T-helper 2 cell treated with Interferon-gamma antibody and Interleukin-4, amounts not matched to agents 5 μg/mL and 100 μg/mL, for 36 hours (primary cell): ENCODE results near the gene FAM3C.

Source experiments
- DNase-seq: peaks from one replicate; pipeline ENCODE4 v3.0.0; 2021; ENCODE audit warnings: low spot score
- H3K27ac Mint-ChIP-seq: one replicate; pipeline ENCODE4 v1.8.0; 2021; ENCODE audit warnings: mild to moderate bottlenecking, mixed read lengths
- H3K27me3 Mint-ChIP-seq: one replicate; pipeline ENCODE4 v1.8.0; 2021; ENCODE audit warnings: low read depth, mixed read lengths
- H3K36me3 Mint-ChIP-seq: one replicate; pipeline ENCODE4 v1.8.0; 2021; ENCODE audit warnings: low read depth, mixed read lengths
- H3K4me1 Mint-ChIP-seq: one replicate; pipeline ENCODE4 v1.8.0; 2021; ENCODE audit warnings: low read depth, mixed read lengths
- H3K4me3 Mint-ChIP-seq: one replicate; pipeline ENCODE4 v1.8.0; 2022; ENCODE audit warnings: mild to moderate bottlenecking, moderate library complexity, mixed read lengths
- H3K9me3 Mint-ChIP-seq: one replicate; pipeline ENCODE4 v1.8.0; 2021; ENCODE audit warnings: mixed read lengths

The FAM3C gene

DNA sequence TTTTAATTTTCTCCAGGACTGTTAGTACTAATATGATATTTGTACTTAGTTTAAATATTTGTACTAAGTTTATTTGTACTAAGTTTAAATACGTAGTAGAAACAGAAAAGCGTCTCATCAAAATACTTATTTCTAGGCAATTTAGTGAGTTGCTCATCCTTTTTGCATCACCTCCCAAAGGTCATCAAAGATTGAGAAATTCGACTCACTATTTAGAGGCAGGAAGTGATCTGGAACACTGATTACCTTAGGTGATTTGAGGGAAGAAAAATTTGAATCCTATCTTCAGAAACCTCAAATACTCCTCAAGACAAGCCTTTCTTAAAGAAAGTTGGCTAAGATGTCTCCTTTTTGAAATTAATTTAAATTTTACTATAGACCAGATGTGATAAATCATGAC lies 52.8 kb downstream of the FAM3C start:
- Mint-ChIP-seq H3K4me1 (no peaks in the 10 kb centered on the region), H3K36me3 (peaks cover 12% of the 10 kb centered on the region), H3K4me3 (no peak overlapping the region), H3K27ac (no peak overlapping the region), H3K27me3 (peaks cover 1% of the 10 kb centered on the region), H3K9me3 (no peaks in the 10 kb centered on the region)
- DNase-seq: no peak

DNA sequence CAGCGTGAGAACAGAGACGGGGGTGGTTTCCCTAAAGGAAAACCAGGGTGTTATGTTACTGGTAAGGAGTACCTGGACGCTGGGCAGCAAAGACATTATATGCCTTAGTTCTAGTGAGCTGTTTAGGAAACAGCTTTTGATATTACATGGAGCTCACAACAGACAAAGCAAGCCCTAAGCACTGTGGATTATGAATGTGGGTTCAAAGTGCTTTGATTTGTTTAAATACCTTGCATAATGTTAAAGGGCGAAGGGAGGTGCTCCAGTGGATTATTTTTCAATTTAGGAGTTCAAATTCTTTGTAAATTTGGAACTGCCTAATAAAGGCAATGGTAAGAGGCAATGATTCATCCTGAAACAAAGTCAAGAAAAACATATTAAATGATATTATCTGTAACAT lies 53.5 kb downstream of the FAM3C start:
- Mint-ChIP-seq H3K4me3 (no peak overlapping the region), H3K27me3 (peaks cover 1% of the 10 kb centered on the region), H3K9me3 (no peaks in the 10 kb centered on the region), H3K36me3 (peaks cover 12% of the 10 kb centered on the region), H3K4me1 (no peaks in the 10 kb centered on the region), H3K27ac (no peak overlapping the region)
- DNase-seq: no peak

DNA sequence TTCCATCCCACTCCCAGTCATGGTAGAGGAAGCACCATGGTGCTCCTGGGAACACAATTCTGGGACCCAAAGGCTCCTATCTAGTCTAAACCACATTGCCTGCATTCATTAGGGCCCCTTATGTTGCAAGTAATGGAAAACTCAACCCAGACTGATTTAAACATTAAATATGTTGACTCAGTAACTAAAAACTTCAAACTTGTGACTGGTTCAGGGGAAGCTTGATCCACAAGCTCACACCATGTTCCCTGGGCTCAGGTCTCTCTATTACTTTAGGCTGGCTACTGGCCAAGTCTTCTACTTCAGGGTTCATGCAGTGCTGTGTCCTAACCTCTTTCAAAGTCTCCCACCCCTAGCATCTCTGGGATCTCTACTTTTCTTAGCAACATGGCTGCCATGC lies 54.2 kb downstream of the FAM3C start:
- no peak for DNase-seq
- Mint-ChIP-seq H3K27ac (no peak overlapping the region), H3K9me3 (no peaks in the 10 kb centered on the region), H3K36me3 (peaks cover 8% of the 10 kb centered on the region), H3K27me3 (peaks cover 1% of the 10 kb centered on the region), H3K4me3 (no peak overlapping the region), H3K4me1 (no peaks in the 10 kb centered on the region)

DNA sequence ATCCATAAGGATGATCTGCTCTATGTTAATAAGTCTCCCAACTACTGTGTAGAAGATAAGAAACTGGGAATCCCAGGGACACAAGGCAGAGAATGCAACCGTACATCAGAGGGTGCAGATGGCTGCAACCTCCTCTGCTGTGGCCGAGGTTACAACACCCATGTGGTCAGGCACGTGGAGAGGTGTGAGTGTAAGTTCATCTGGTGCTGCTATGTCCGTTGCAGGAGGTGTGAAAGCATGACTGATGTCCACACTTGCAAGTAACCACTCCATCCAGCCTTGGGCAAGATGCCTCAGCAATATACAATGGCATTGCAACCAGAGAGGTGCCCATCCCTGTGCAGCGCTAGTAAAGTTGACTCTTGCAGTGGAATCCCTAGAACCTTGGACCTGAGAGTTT lies 57.0 kb downstream of the FAM3C start:
- Mint-ChIP-seq H3K27ac (no peak overlapping the region), H3K9me3 (no peaks in the 10 kb centered on the region), H3K4me1 (no peaks in the 10 kb centered on the region), H3K4me3 (no peak overlapping the region), H3K27me3 (peaks cover 18% of the 10 kb centered on the region), H3K36me3 (peaks cover 8% of the 10 kb centered on the region)
- no peak for DNase-seq

DNA sequence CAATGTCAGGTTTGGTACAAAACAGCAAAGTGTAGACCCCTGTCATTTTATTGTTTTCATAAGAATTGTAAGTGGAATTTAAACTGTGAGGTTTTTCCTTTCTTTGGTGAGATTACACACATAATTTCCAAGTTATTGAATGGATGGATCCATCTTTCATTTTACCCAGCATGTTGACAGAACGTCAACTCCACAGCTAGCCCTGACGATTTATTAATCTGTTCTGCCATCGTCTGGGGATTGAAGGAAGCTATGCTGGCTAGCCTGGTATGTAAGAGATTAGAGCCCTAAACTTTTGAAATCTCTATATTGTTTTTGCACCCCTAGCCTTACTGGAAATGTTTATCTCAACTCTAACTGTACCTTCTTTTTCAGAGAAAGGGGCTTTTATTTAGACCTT lies 58.7 kb downstream of the FAM3C start:
- Mint-ChIP-seq H3K9me3 (no peaks in the 10 kb centered on the region), H3K4me3 (no peak overlapping the region), H3K4me1 (no peaks in the 10 kb centered on the region), H3K27ac (no peak overlapping the region), H3K36me3 (peaks cover 4% of the 10 kb centered on the region), H3K27me3 (peaks cover 20% of the 10 kb centered on the region)
- DNase-seq: no peak

DNA sequence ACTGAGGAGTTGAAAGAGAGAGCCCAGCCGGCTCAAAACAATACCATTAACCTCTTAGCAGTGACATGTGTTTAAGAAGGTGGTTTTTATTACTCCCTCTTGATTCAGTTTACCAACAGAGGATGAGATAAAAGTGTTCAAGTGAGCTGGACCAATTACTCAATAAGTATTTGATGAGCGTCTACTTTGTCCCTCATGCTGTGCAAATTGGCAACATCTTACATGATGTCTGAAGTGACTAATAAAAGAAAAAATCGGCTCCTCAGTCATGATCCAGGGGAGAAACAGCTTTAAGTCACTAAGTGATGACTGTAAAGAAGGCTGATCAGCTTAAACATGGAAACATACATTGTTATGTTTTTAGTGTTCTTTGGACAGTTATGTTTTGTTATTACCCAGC lies 59.5 kb downstream of the FAM3C start:
- no peaks in the 10 kb centered on the region for H3K36me3 Mint-ChIP-seq
- peaks cover 23% of the 10 kb centered on the region for H3K27me3 Mint-ChIP-seq
- no peak for DNase-seq
- H3K27ac Mint-ChIP-seq: no peak overlapping the region
- H3K4me3 Mint-ChIP-seq: no peak overlapping the region
- no peaks in the 10 kb centered on the region for H3K9me3 Mint-ChIP-seq
- H3K4me1 Mint-ChIP-seq: no peaks in the 10 kb centered on the region

DNA sequence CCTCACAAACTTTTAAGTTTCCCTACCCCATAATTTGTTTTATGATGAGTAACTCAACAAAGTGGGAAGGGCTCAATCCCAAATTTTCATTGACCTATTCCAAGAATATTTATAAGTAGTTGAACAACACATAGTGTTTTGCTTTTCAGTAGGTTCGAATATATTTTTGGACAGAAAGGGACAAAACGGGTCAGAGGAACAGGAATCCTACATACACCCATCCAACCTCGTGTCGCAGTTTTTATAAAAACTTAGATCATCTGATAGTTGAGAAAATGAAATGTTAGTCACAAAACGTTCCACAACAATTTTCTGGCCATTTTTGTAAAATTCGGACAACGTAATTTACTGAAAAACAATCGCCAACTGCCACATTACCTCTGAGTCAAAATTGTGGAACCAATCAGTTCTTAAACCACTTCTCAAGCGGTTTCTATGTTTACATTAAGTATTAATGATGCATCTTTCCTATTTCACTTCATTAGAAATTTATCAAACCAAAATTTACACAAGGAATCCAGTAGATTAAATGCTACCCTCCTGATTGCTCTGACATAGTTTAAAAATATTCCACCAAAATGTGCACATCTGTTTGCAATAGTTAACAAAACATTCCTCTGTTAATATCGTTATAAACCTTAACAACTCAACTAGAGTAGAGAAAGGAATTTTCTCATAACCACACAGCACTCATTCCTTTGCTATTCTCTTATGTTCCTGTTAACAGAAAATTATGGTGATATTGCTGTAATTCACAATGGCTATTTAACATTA lies 61.0 kb downstream of the FAM3C start:
- Mint-ChIP-seq H3K36me3 (no peaks in the 10 kb centered on the region), H3K9me3 (no peaks in the 10 kb centered on the region), H3K27me3 (peaks cover 35% of the 10 kb centered on the region), H3K4me3 (no peak overlapping the region), H3K27ac (no peak overlapping the region), H3K4me1 (peaks cover 3% of the 10 kb centered on the region)
- no peak for DNase-seq

DNA sequence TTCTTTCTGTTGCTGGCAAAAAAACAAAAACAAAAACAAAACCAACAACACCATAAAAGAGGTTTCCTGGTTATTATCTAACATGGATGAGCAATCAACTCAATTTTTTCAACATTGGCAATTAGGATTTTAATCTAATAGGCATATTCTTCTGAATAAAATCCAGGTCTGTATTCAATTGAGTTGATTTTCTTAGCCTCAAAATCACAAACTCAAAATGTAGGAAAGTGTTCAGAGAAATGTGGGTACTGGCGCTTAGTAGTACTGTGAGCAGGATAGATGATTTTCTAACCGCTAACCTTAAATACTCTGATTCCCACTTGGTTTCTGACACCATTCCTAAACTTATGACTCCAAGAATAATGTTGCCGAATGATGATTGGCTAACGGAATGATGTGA lies 61.7 kb downstream of the FAM3C start:
- peaks cover 42% of the 10 kb centered on the region for H3K27me3 Mint-ChIP-seq
- H3K9me3 Mint-ChIP-seq: no peaks in the 10 kb centered on the region
- H3K4me3 Mint-ChIP-seq: no peak overlapping the region
- H3K27ac Mint-ChIP-seq: no peak overlapping the region
- peaks cover 7% of the 10 kb centered on the region for H3K4me1 Mint-ChIP-seq
- H3K36me3 Mint-ChIP-seq: no peaks in the 10 kb centered on the region
- DNase-seq: no peak

DNA sequence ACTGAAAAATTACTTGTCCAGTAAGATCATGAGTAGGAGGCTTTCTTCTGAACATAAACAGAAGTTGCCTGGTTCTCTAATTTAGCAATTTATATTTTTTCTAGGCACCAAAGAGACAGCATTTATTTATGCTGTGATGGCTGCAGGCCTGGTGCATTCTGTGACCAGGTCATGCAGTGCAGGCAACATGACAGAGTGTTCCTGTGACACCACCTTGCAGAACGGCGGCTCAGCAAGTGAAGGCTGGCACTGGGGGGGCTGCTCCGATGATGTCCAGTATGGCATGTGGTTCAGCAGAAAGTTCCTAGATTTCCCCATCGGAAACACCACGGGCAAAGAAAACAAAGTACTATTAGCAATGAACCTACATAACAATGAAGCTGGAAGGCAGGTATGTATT lies 64.5 kb downstream of the FAM3C start:
- no peak overlapping the region for H3K27ac Mint-ChIP-seq
- H3K27me3 Mint-ChIP-seq: peaks cover 64% of the 10 kb centered on the region
- H3K36me3 Mint-ChIP-seq: no peaks in the 10 kb centered on the region
- no peak overlapping the region for H3K4me3 Mint-ChIP-seq
- H3K4me1 Mint-ChIP-seq: peaks cover 15% of the 10 kb centered on the region
- H3K9me3 Mint-ChIP-seq: no peaks in the 10 kb centered on the region
- DNase-seq: no peak

DNA sequence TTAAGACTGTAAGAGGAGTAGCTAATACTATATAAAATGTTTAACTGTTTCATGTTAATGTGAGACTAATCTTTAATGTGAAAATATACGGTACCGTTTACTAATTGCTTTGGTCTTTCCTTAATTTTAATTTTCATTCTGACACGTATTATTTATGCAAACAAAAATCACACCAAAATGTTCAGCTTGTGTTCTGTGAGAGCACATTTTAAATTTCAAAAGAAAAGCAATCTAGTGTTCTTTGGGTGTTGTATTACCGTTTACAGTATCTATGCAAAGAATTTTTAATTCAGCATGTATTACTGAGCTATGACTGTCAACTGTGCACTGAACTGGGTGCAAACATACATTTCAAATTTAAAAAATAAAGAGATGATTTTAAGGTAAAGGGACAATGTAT lies 65.1 kb downstream of the FAM3C start:
- H3K27ac Mint-ChIP-seq: no peak overlapping the region
- H3K4me1 Mint-ChIP-seq: peaks cover 15% of the 10 kb centered on the region
- H3K36me3 Mint-ChIP-seq: no peaks in the 10 kb centered on the region
- H3K9me3 Mint-ChIP-seq: no peaks in the 10 kb centered on the region
- H3K4me3 Mint-ChIP-seq: no peak overlapping the region
- no peak for DNase-seq
- peaks cover 67% of the 10 kb centered on the region for H3K27me3 Mint-ChIP-seq

DNA sequence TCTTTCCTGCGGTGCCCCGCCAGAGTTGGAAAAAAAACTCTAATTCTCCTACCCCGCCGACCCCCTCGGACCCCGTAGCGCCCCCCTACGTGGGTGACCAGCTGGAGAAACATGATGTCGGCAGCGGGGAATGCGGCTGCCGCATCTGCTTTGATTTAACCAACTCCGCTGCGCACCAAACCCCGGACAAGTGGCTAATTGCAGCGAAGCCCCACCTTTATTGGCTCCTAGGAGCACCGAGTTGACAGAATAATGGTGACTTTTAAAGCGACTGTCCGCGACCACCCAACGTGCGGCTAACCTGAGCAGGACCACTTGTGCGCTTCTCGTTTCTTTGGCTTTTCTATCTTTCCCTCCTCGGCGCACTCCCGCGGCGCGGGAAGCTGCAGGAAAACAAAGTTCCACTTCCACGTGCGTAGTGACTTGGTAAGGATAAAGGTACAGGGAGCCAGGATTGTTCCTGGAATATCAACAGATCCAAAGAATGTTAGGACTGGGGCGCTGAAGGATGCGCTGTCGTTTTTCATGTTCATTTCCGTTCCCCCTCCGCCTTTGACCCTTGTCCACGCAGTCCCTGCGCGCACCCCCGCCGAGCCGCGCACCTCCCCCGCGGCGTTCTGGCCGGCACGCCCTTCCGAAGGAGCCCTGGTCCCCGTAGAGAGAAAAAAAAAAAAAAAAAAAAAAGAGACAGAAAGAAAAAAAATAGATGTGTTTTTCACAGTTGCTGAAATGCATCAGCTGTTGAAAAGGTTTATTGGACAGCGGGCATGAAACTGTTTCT lies 65.9 kb downstream of the FAM3C start:
- H3K27me3 Mint-ChIP-seq: peaks cover 66% of the 10 kb centered on the region

DNA sequence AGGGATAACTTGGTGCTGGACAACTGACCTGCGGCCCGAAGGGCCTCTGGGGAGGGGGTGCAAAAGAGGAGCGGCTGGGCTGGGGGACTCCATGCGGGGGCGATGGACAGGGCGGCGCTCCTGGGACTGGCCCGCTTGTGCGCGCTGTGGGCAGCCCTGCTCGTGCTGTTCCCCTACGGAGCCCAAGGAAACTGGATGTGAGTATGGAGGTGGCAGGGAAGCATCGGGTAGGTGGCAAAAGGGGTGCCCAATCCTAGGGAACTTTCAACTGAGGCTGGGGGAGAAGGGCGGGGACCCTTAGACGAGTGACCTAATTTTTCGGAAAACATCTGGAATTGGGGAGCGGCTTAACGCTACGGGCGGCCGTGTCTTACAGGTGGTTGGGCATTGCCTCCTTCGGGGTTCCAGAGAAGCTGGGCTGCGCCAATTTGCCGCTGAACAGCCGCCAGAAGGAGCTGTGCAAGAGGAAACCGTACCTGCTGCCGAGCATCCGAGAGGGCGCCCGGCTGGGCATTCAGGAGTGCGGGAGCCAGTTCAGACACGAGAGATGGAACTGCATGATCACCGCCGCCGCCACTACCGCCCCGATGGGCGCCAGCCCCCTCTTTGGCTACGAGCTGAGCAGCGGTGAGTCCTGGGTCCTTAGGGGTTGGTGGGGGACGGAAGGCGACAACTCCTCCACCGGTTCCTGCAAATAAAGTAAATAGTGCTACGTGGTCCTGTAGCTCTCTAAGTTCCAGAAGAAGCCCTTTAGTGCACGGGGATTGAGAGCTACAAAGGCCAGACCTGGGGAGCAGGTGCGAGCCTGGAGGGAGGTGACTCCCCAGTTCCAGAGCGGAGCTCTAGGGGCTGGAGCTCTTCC lies 66.7 kb downstream of the FAM3C start:
- Mint-ChIP-seq H3K36me3 (no peaks in the 10 kb centered on the region), H3K27me3 (peaks cover 63% of the 10 kb centered on the region), H3K4me1 (peaks cover 15% of the 10 kb centered on the region), H3K4me3 (peak overlapping the region; percentile 62), H3K27ac (no peak overlapping the region), H3K9me3 (no peaks in the 10 kb centered on the region)
- DNase-seq: peak; percentile 17

More for the DNA sequence above, 65.9 kb downstream of the FAM3C start:
- Mint-ChIP-seq H3K36me3 (no peaks in the 10 kb centered on the region), H3K27ac (no peak overlapping the region), H3K9me3 (no peaks in the 10 kb centered on the region), H3K4me3 (peak overlapping the region; percentile 62), H3K4me1 (peaks cover 15% of the 10 kb centered on the region)
- no peak for DNase-seq

DNA sequence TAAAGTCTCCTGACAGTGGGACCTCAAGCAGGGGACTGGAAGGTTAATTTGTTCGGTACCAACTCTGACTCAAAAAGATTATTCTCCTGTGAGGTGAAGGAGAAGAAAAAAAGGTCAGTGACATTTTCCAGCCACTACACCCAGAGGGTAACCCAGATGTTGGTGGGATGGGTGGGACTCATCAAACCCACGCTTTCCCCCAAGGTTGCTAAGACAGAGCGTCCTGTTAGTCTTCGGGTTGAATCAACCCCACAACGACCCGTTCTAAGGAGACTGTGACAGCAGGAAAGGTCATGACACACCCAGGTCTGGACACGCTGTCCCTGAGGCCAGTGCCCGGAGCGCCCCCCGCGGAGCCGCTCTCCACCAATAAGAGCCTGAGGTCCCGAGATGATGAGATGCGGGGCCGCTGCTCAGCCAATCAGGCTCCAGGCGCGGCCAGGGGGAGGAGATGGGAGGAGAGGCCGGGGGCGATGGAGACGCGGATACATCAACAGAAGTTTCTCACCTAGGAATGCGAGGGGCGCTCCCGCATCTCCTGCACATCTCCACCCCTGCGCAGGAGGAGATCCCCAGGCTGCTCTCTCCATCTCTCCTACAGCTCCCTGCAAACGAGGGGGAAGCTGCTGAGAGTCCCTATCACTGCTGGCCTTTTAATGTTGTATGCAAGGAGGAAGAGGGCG lies 67.5 kb downstream of the FAM3C start, which contains the start of gene WNT16:
Gene WNT16, plus strand, starts transcription at position 493 of the 683 bp plus-strand sequence. CDS start 293 bp downstream, outside the sequence.
- Mint-ChIP-seq H3K4me3 (peak within 1 kb of the TSS; percentile 62), H3K36me3 (no peaks in the 10 kb centered on the region), H3K4me1 (peaks cover 15% of the 10 kb centered on the region), H3K27ac (no peak within 1 kb of the TSS), H3K9me3 (no peaks in the 10 kb centered on the region), H3K27me3 (peaks cover 64% of the 10 kb centered on the region)
- no peak for DNase-seq
